ENCODE results near the gene RPS3.

GRCh38 chr11:75437966-75438659 is 38.8 kb downstream of the RPS3 start:
- TF ChIP-seq EZH2 (IDR thresholded peaks at IDR 0.05; ENCODE audit: low read depth, unreplicated experiment) (no peak), EZH2phosphoT487 (IDR thresholded peaks at IDR 0.05; ENCODE audit: unreplicated experiment) (no peak), NANOG (IDR thresholded peaks at IDR 0.05; ENCODE audit: borderline replicate concordance) (no peak), POLR2AphosphoS5 (IDR thresholded peaks at IDR 0.05; ENCODE audit: low read depth) (no peak), JUNB (IDR thresholded peaks at IDR 0.05; ENCODE audit: unreplicated experiment) (no peak), ZNF331 (CRISPR knock-in tag; IDR thresholded peaks at IDR 0.05; ENCODE audit: low read depth) (no peak)
- TF ChIP-seq, protein P1, sequence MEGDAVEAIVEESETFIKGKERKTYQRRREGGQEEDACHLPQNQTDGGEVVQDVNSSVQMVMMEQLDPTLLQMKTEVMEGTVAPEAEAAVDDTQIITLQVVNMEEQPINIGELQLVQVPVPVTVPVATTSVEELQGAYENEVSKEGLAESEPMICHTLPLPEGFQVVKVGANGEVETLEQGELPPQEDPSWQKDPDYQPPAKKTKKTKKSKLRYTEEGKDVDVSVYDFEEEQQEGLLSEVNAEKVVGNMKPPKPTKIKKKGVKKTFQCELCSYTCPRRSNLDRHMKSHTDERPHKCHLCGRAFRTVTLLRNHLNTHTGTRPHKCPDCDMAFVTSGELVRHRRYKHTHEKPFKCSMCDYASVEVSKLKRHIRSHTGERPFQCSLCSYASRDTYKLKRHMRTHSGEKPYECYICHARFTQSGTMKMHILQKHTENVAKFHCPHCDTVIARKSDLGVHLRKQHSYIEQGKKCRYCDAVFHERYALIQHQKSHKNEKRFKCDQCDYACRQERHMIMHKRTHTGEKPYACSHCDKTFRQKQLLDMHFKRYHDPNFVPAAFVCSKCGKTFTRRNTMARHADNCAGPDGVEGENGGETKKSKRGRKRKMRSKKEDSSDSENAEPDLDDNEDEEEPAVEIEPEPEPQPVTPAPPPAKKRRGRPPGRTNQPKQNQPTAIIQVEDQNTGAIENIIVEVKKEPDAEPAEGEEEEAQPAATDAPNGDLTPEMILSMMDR (conservative IDR thresholded peaks at IDR 0.05; ENCODE audit: low read depth in 2 of 2) = no peak
- TF ChIP-seq, protein P2, sequence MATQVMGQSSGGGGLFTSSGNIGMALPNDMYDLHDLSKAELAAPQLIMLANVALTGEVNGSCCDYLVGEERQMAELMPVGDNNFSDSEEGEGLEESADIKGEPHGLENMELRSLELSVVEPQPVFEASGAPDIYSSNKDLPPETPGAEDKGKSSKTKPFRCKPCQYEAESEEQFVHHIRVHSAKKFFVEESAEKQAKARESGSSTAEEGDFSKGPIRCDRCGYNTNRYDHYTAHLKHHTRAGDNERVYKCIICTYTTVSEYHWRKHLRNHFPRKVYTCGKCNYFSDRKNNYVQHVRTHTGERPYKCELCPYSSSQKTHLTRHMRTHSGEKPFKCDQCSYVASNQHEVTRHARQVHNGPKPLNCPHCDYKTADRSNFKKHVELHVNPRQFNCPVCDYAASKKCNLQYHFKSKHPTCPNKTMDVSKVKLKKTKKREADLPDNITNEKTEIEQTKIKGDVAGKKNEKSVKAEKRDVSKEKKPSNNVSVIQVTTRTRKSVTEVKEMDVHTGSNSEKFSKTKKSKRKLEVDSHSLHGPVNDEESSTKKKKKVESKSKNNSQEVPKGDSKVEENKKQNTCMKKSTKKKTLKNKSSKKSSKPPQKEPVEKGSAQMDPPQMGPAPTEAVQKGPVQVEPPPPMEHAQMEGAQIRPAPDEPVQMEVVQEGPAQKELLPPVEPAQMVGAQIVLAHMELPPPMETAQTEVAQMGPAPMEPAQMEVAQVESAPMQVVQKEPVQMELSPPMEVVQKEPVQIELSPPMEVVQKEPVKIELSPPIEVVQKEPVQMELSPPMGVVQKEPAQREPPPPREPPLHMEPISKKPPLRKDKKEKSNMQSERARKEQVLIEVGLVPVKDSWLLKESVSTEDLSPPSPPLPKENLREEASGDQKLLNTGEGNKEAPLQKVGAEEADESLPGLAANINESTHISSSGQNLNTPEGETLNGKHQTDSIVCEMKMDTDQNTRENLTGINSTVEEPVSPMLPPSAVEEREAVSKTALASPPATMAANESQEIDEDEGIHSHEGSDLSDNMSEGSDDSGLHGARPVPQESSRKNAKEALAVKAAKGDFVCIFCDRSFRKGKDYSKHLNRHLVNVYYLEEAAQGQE (IDR thresholded peaks at IDR 0.05; ENCODE audit: unreplicated experiment) = no peak
